Activated CD8-positive, alpha-beta T cell treated with anti-CD3 and anti-CD28 coated beads for 36 hours (primary cell): ENCODE measurements around the gene TMEM54. TPM values are rescaled to one million over a fixed set of nuclear protein-coding genes. Genes with fewer than 3 reads are reported as not detected.

Experiments used
- ATAC-seq: fragments of 200-7000 bp; cut with Tn5 transposase; one replicate; pipeline ENCODE4 v1.10.0; 2021; ENCODE audit warnings: mild to moderate bottlenecking, moderate library complexity
- CTCF ChIA-PET: fragments of 350-600 bp; sonication (Branson Sonifier 250); formaldehyde crosslinking; loops from one replicate; lab custom pipeline; 2021; ENCODE audit warnings: antibody characterized with exemption; lab: Charles Lee
- POLR2A ChIA-PET: fragments of 350-600 bp; sonication (Branson Sonifier 250); formaldehyde crosslinking; loops from one replicate; lab custom pipeline; 2021; ENCODE audit warnings: antibody characterized with exemption; lab: Charles Lee
- DNase-seq: peaks from one replicate; pipeline ENCODE4 v3.0.0-alpha.2; 2020
- H3K27ac Mint-ChIP-seq: one replicate; pipeline ENCODE4 v1.8.0; 2021; ENCODE audit warnings: mild to moderate bottlenecking, mixed read lengths
- H3K27me3 Mint-ChIP-seq: one replicate; pipeline ENCODE4 v1.8.0; 2021; ENCODE audit warnings: mixed read lengths
- H3K36me3 Mint-ChIP-seq: one replicate; pipeline ENCODE4 v1.8.0; 2021; ENCODE audit warnings: low read depth, mixed read lengths
- H3K4me1 Mint-ChIP-seq: one replicate; pipeline ENCODE4 v1.8.0; 2021; ENCODE audit warnings: low read depth, mixed read lengths
- H3K4me3 Mint-ChIP-seq: one replicate; pipeline ENCODE4 v1.8.0; 2021; ENCODE audit warnings: mild to moderate bottlenecking, moderate library complexity, mixed read lengths
- H3K9me3 Mint-ChIP-seq: one replicate; pipeline ENCODE4 v1.8.0; 2021; ENCODE audit warnings: mixed read lengths
- intact Hi-C: fragments of 100-400 bp; cut with micrococcal nuclease; formaldehyde crosslinking; loops from one replicate; pipeline ENCODE4 v1.10.0; 2022
- total RNA-seq, 2 experiments: library from RNA; stranded (reverse); gene quantifications; one replicate each; pipeline ENCODE4 v1.2.3, GENCODE V29; 2021
- TF ChIP-seq, protein P1 (sequence below): fragments of 200-600 bp; IDR thresholded peaks from one replicate; pipeline ENCODE4 v1.8.0; 2022; ENCODE audit warnings: antibody characterized with exemption, mild to moderate bottlenecking

Gene TMEM54
- total RNA-seq, 2 experiments from 2014 or later: 1.3 to 1.9 TPM

- no peak overlapping the region for H3K27ac Mint-ChIP-seq
- H3K4me3 Mint-ChIP-seq: peak overlapping the region; percentile 65
- DNase-seq (no peak), ATAC-seq (no peak)
- CTCF ChIA-PET: interaction anchor here (1.0 to 1.1 kb wide), 2 partner anchors 9 to 24 kb away, joined by 3 read pairs; no protein-coding TSS in a partner anchor
- intact Hi-C loops: no loop called here
- H3K27me3 Mint-ChIP-seq: peaks cover 46% of the 10 kb centered on the region
- TF ChIP-seq, protein P1, sequence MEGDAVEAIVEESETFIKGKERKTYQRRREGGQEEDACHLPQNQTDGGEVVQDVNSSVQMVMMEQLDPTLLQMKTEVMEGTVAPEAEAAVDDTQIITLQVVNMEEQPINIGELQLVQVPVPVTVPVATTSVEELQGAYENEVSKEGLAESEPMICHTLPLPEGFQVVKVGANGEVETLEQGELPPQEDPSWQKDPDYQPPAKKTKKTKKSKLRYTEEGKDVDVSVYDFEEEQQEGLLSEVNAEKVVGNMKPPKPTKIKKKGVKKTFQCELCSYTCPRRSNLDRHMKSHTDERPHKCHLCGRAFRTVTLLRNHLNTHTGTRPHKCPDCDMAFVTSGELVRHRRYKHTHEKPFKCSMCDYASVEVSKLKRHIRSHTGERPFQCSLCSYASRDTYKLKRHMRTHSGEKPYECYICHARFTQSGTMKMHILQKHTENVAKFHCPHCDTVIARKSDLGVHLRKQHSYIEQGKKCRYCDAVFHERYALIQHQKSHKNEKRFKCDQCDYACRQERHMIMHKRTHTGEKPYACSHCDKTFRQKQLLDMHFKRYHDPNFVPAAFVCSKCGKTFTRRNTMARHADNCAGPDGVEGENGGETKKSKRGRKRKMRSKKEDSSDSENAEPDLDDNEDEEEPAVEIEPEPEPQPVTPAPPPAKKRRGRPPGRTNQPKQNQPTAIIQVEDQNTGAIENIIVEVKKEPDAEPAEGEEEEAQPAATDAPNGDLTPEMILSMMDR: no peak
- H3K36me3 Mint-ChIP-seq: no peaks in the 10 kb centered on the region
- no peaks in the 10 kb centered on the region for H3K9me3 Mint-ChIP-seq
- H3K4me1 Mint-ChIP-seq: peaks cover 7% of the 10 kb centered on the region
- POLR2A ChIA-PET: interaction anchor here (0.6 to 1.0 kb wide), 2 partner anchors 9 to 16 kb away, joined by 3 read pairs; partner anchors contain the start of gene HPCA
Measured at GRCh38 chr1:32901823-32902534, 790 bp upstream of the TMEM54 start.

DNA sequence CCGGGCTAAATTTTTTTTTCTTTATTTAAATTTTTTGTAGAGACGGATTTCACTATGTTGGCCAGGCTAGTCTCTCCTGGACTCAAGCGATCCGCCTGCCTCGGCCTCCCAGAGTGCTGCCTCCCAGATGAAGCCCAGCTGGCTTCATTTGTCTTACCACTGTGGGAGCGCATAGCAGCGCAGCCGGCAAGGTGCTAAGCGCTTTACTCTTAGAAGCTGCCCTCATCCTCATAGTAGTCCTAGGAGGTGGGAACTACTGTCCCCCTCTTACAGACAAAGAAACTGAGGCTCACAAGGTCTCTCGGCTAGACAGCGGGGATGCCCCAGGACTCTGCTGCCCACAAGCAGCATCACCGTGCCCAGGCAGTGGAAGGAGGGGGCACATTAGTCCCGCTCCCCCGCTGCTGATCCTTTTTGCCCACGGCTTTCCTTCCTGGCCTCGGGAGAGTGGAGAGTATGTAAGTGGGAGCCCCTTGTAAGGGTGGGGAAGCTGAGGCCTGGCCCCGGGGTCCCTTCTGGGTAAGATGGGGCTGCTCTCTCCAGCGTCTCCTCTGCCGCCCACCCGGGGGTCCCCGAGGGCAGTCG, 726 bp downstream of the TMEM54 start:
- no peaks in the 10 kb centered on the region for H3K36me3 Mint-ChIP-seq
- H3K4me3 Mint-ChIP-seq: peak overlapping the region; percentile 58
- no peak for ATAC-seq
- peaks cover 7% of the 10 kb centered on the region for H3K4me1 Mint-ChIP-seq
- TF ChIP-seq, protein P1: no peak
- POLR2A ChIA-PET: no interaction called here
- CTCF ChIA-PET: interaction anchor here (1.7 to 3.1 kb wide), 2 partner anchors 14 to 154 kb away, joined by 7 read pairs; partner anchors contain the start of gene HPCA
- H3K27ac Mint-ChIP-seq: no peak overlapping the region
- intact Hi-C loops: no loop called here
- H3K9me3 Mint-ChIP-seq: no peaks in the 10 kb centered on the region
- no peak for DNase-seq
- H3K27me3 Mint-ChIP-seq: peaks cover 54% of the 10 kb centered on the region

DNA sequence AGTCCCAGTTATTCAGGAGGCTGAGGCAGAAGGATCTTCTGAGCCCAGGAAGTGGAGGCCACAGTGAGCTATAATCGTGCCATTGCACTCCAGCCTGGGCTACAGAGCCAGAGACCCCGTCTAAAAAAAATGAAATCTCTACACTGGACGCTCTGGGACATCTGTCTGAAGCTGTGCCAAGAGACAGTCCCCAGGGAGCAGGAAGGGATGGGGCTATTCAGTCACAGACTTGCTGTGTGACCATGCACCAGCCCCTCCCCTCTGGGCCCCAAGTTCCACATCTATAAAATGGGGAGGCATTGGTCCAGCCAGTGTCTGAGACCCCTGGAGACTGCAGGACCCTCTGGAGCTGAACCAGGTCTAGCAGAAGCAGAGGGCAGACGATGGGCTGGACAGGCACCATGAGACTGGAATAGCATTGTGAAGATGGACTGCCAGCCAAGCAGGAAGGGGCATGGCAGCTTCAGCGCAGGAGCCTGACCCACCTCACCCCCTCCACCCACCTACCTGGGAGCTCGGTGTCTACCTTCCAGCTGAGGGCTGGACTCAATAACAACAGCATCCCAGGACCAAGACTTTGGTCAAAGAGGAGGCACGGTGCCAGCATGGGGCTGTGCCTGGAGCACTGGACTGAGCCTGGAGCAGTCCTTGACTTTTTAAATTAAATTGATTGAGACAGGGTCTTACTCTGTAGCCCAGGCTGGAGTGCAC, 1.4 kb downstream of the TMEM54 start:
- Mint-ChIP-seq H3K36me3 (no peaks in the 10 kb centered on the region), H3K4me3 (no peak overlapping the region), H3K27me3 (peaks cover 54% of the 10 kb centered on the region), H3K27ac (no peak overlapping the region), H3K9me3 (no peaks in the 10 kb centered on the region), H3K4me1 (peaks cover 7% of the 10 kb centered on the region)
- DNase-seq (no peak), ATAC-seq (no peak)
- TF ChIP-seq, protein P1: no peak
- intact Hi-C loops: no loop called here
- POLR2A ChIA-PET: no interaction called here
- CTCF ChIA-PET: interaction anchor here (1.7 to 3.1 kb wide), 2 partner anchors 13 to 155 kb away, joined by 7 read pairs; partner anchors contain the start of gene HPCA

GRCh38 chr1:32898958-32899357, 2.2 kb downstream of the TMEM54 start:
- ATAC-seq (no peak), DNase-seq (no peak)
- TF ChIP-seq, protein P1: no peak
- Mint-ChIP-seq H3K4me1 (peaks cover 7% of the 10 kb centered on the region), H3K4me3 (no peak overlapping the region), H3K9me3 (no peaks in the 10 kb centered on the region), H3K27ac (no peak overlapping the region), H3K27me3 (peaks cover 56% of the 10 kb centered on the region), H3K36me3 (no peaks in the 10 kb centered on the region)
- POLR2A ChIA-PET: no interaction called here
- intact Hi-C loops: no loop called here
- CTCF ChIA-PET: interaction anchor here (1.0 to 3.1 kb wide), 4 partner anchors 13 to 155 kb away, joined by 3 to 7 read pairs (median 6); partner anchors contain the start of gene HPCA
